IMR-90 (cell line): ENCODE results near the gene TRPV3. TPM values are rescaled to one million over a fixed set of nuclear protein-coding genes. Genes with fewer than 3 reads are reported as not detected.

Experiments
- ATAC-seq: fragments of 200-7000 bp; cut with Tn5 transposase; 2 replicates; pipeline ENCODE4 v1.9.1; 2020; ENCODE audit warnings: low read depth, mild to moderate bottlenecking, moderate library complexity
- BruUV-seq: library from RNA; stranded (reverse); fragments of 400-500 nt; replicated peaks from 2 replicates; lab custom pipeline; 2021; lab: Mats Ljungman, UMichigan
- CTCF ChIA-PET: fragments of 300-600 bp; formaldehyde crosslinking; extraction: SDS; loops from one replicate; lab custom pipeline; 2021; ENCODE audit warnings: antibody characterized with exemption; lab: Yijun Ruan, JAX
- POLR2A ChIA-PET: fragments of 300-600 bp; sonication (Branson Sonifier 250); formaldehyde crosslinking; loops from one replicate; lab custom pipeline; 2022; ENCODE audit warnings: antibody characterized with exemption; ENCODE audit not compliant: unreplicated experiment; lab: Charles Lee
- DNase-seq: peaks from one replicate; pipeline ENCODE4 v3.0.0; 2013
- H2AFZ ChIP-seq: replicated peaks from 2 replicates; pipeline ENCODE3; 2013; ENCODE audit warnings: low read length, mild to moderate bottlenecking; ENCODE audit not compliant: poor library complexity
- H2AK5ac ChIP-seq: 2 replicates; pipeline ENCODE4 v1.6.1; 2013; ENCODE audit warnings: low read depth, low read length, inconsistent platforms
- H2AK9ac ChIP-seq: replicated peaks from 2 replicates; pipeline ENCODE3; 2013; ENCODE audit warnings: mild to moderate bottlenecking, low read depth, low read length, moderate library complexity; ENCODE audit not compliant: poor library complexity
- H2BK120ac ChIP-seq: 2 replicates; pipeline ENCODE4 v1.6.1; 2013; ENCODE audit warnings: low read depth, low read length, inconsistent platforms
- H2BK15ac ChIP-seq: 3 replicates; pipeline ENCODE4 v1.6.1; 2013; ENCODE audit warnings: low read depth, low read length, inconsistent platforms
- H2BK20ac ChIP-seq: 2 replicates; pipeline ENCODE4 v1.6.1; 2013; ENCODE audit warnings: low read depth, mild to moderate bottlenecking, inconsistent platforms, low read length, moderate library complexity
- H2BK5ac ChIP-seq: 2 replicates; pipeline ENCODE4 v1.6.1; 2013; ENCODE audit warnings: mild to moderate bottlenecking, low read depth, low read length, inconsistent platforms; ENCODE audit not compliant: poor library complexity, severe bottlenecking
- H3K14ac ChIP-seq: replicated peaks from 2 replicates; pipeline ENCODE4 v1.6.1; 2013; ENCODE audit warnings: low read depth, low read length, inconsistent platforms
- H3K18ac ChIP-seq: 2 replicates; pipeline ENCODE4 v1.6.1; 2013; ENCODE audit warnings: low read depth, low read length, control low read depth
- H3K23ac ChIP-seq: 2 replicates; pipeline ENCODE4 v1.6.1; 2013; ENCODE audit warnings: low read depth, low read length, inconsistent platforms
- H3K27ac ChIP-seq: 2 replicates; pipeline ENCODE4 v1.5.1; 2013; ENCODE audit warnings: mild to moderate bottlenecking, control low read depth, low read length; ENCODE audit not compliant: insufficient read depth
- H3K27me3 ChIP-seq: 2 replicates; pipeline ENCODE4 v1.6.1; 2013; ENCODE audit warnings: low read length; ENCODE audit not compliant: control insufficient read depth, insufficient read depth
- H3K36me3 ChIP-seq: 2 replicates; pipeline ENCODE4 v1.6.1; 2013; ENCODE audit warnings: low read length, mixed read lengths; ENCODE audit not compliant: control insufficient read depth, insufficient read depth
- H3K4ac ChIP-seq: 2 replicates; pipeline ENCODE4 v1.6.1; 2013; ENCODE audit warnings: low read depth, low read length, inconsistent platforms
- H3K4me1 ChIP-seq: 2 replicates; pipeline ENCODE4 v1.6.1; 2013; ENCODE audit warnings: low read length, mixed read lengths; ENCODE audit not compliant: control insufficient read depth, insufficient read depth
- H3K4me2 ChIP-seq: 2 replicates; pipeline ENCODE4 v1.6.1; 2013; ENCODE audit warnings: low read depth, mild to moderate bottlenecking, control low read depth, low read length, moderate library complexity
- H3K4me3 ChIP-seq: 2 replicates; pipeline ENCODE4 v1.5.1; 2013; ENCODE audit warnings: low read depth, mild to moderate bottlenecking, control low read depth, low read length, moderate library complexity; ENCODE audit not compliant: insufficient read depth
- H3K56ac ChIP-seq: 2 replicates; pipeline ENCODE4 v1.6.1; 2013; ENCODE audit warnings: low read length, inconsistent platforms; ENCODE audit not compliant: insufficient read depth; ENCODE audit errors: extremely low read depth
- H3K79me1 ChIP-seq, 2 experiments: 2 replicates each; pipeline ENCODE4 v1.6.1; 2013; ENCODE audit warnings: low read length in 2 of 2, inconsistent platforms in 1 of 2, low read depth in 1 of 2
- H3K9ac ChIP-seq: 2 replicates; pipeline ENCODE4 v1.6.1; 2013; ENCODE audit warnings: low read depth, low read length, control low read depth
- H3K9me1 ChIP-seq: 2 replicates; pipeline ENCODE4 v1.6.1; 2013; ENCODE audit warnings: low read length, inconsistent platforms; ENCODE audit not compliant: insufficient read depth
- H3K9me3 ChIP-seq: 2 replicates; pipeline ENCODE4 v1.6.1; 2013; ENCODE audit warnings: low read length; ENCODE audit not compliant: control insufficient read depth, insufficient read depth
- H4K20me1 ChIP-seq: 2 replicates; pipeline ENCODE4 v1.6.1; 2013; ENCODE audit warnings: low read length, inconsistent platforms; ENCODE audit not compliant: insufficient read depth
- H4K5ac ChIP-seq: 2 replicates; pipeline ENCODE4 v1.6.1; 2013; ENCODE audit warnings: mild to moderate bottlenecking, low read depth, low read length, control low read depth
- H4K8ac ChIP-seq, 2 experiments: 2 replicates each; pipeline ENCODE4 v1.6.1; 2013; ENCODE audit warnings: low read depth in 2 of 2, low read length in 2 of 2, control low read depth in 1 of 2, inconsistent platforms in 1 of 2
- H4K91ac ChIP-seq: 2 replicates; pipeline ENCODE4 v1.6.1; 2013; ENCODE audit warnings: low read depth, low read length, inconsistent platforms; ENCODE audit not compliant: insufficient read depth
- BHLHE40 ChIP-seq: fragments of 150-350 bp; IDR thresholded peaks from 2 replicates; pipeline ENCODE4 v1.6.1; 2016; ENCODE audit warnings: mild to moderate bottlenecking, low read depth, low read length
- CEBPB ChIP-seq: IDR thresholded peaks from 2 replicates; pipeline ENCODE4 v1.6.1; 2012; ENCODE audit warnings: low read depth, low read length, improper control_type of control experiment
- CTCF ChIP-seq: conservative IDR thresholded peaks from 2 replicates; pipeline ENCODE4 v1.5.1; 2012; ENCODE audit warnings: mild to moderate bottlenecking, low read depth, low read length, improper control_type of control experiment
- ELK1 ChIP-seq: fragments of 150-350 bp; IDR thresholded peaks from 2 replicates; pipeline ENCODE4 v1.6.1; 2016; ENCODE audit warnings: low read depth, mild to moderate bottlenecking, low read length, moderate library complexity, borderline replicate concordance
- FOS ChIP-seq: fragments of 150-350 bp; IDR thresholded peaks from 2 replicates; pipeline ENCODE4 v1.6.1; 2016; ENCODE audit warnings: low read depth, low read length
- MAFK ChIP-seq: IDR thresholded peaks from 2 replicates; pipeline ENCODE4 v1.6.1; 2012; ENCODE audit warnings: low read depth, low read length, improper control_type of control experiment
- MAZ ChIP-seq: IDR thresholded peaks from 2 replicates; pipeline ENCODE4 v1.6.1; 2012; ENCODE audit warnings: low read depth, mild to moderate bottlenecking, low read length, improper control_type of control experiment, moderate library complexity, borderline replicate concordance
- MXI1 ChIP-seq: IDR thresholded peaks from 2 replicates; pipeline ENCODE4 v1.6.1; 2012; ENCODE audit warnings: low read depth, mild to moderate bottlenecking, low read length, moderate library complexity, borderline replicate concordance
- NFE2L2 ChIP-seq: fragments of 150-350 bp; IDR thresholded peaks from 2 replicates; pipeline ENCODE4 v1.6.1; 2016; ENCODE audit warnings: low read depth, mild to moderate bottlenecking, low read length
- POLR2A ChIP-seq: IDR thresholded peaks from 2 replicates; pipeline ENCODE4 v1.6.1; 2012; ENCODE audit warnings: mild to moderate bottlenecking, low read depth, low read length
- RAD21 ChIP-seq: IDR thresholded peaks from 2 replicates; pipeline ENCODE4 v1.6.1; 2012; ENCODE audit warnings: low read length, improper control_type of control experiment
- RCOR1 ChIP-seq: IDR thresholded peaks from 2 replicates; pipeline ENCODE4 v1.6.1; 2012; ENCODE audit warnings: mild to moderate bottlenecking, low read length, improper control_type of control experiment; ENCODE audit not compliant: insufficient replicate concordance
- RFX5 ChIP-seq: IDR thresholded peaks from 2 replicates; pipeline ENCODE4 v1.8.0; 2012; ENCODE audit warnings: low read depth, mild to moderate bottlenecking, low read length, moderate library complexity
- WGBS, 2 experiments: methylation state at CpG; one replicate each; pipeline versions ENCODE4 v1.1.5 to v1.1.7; 2013; ENCODE audit warnings: missing lambda C conversion rate in 2 of 2; ENCODE audit not compliant: insufficient read length in 1 of 2; ENCODE audit errors: extremely low coverage in 2 of 2; 5-methylcytosine and 5-hydroxymethylcytosine counted together
- dilution Hi-C: fragments of 300-500 bp; cut with HindIII; formaldehyde crosslinking; loops from one replicate; pipeline ENCODE4 v1.14.3; 2018; ENCODE audit warnings: low sequenced_read_pairs; ENCODE audit not compliant: unreplicated experiment
- in situ Hi-C: fragments of 300-500 bp; cut with MboI; formaldehyde crosslinking; loops from 3 replicates; pipeline ENCODE4 v1.14.3; 2019; ENCODE audit warnings: low sequenced_read_pairs, inconsistent platforms, mixed read lengths
- intact Hi-C: fragments of 100-400 bp; cut with micrococcal nuclease; formaldehyde crosslinking; loops from 2 replicates; pipeline ENCODE4 v1.10.0; 2022
- polyA plus RNA-seq, 3 experiments: library from polyadenylated mRNA; depleted of rRNA; stranded (reverse); fragments of >200 nt; gene quantifications; 2 replicates each; pipeline ENCODE4 v1.2.3, GENCODE V29; 2012; ENCODE audit warnings: low replicate concordance in 1 of 3
- total RNA-seq: library from RNA; depleted of rRNA; stranded (reverse); fragments of >200 nt; gene quantifications from 2 replicates; pipeline ENCODE4 v1.2.3, GENCODE V29; 2012
- TF ChIP-seq, protein P1 (sequence below): fragments of 150-350 bp; IDR thresholded peaks from 2 replicates; pipeline ENCODE4 v1.6.1; 2017; ENCODE audit warnings: mild to moderate bottlenecking, antibody characterized with exemption, low read length, low read depth

Gene TRPV3
- total and polyA plus RNA-seq, 2 of the 4 experiments (the other 2 are of a cell fraction): 0.18 to 0.26 TPM

- intact Hi-C loops: no loop called here
Observed at GRCh38 chr17:3531266-3532101, 26.1 kb downstream of the TRPV3 start.

More at GRCh38 chr17:3531266-3532101, 26.1 kb downstream of the TRPV3 start:
- Histone ChIP-seq H2AK9ac (no peak overlapping the region), H3K36me3 (no peaks in the 10 kb centered on the region), H3K18ac (no peak overlapping the region), H3K9ac (no peak overlapping the region), H4K91ac (no peak overlapping the region), H3K9me1 (no peaks in the 10 kb centered on the region), H3K4ac (no peak overlapping the region), H2BK5ac (no peak overlapping the region), H4K5ac (no peak overlapping the region), H4K20me1 (no peaks in the 10 kb centered on the region), H2AK5ac (no peak overlapping the region), H3K27me3 (no peaks in the 10 kb centered on the region), H2BK120ac (no peak overlapping the region), H2BK20ac (no peak overlapping the region), H3K79me1 (no peaks in the 10 kb centered on the region), H2AFZ (no peak overlapping the region), H3K23ac (no peak overlapping the region), H3K4me3 (no peak overlapping the region), H3K9me3 (no peaks in the 10 kb centered on the region), H3K4me2 (no peak overlapping the region), H3K14ac (no peak overlapping the region), H3K4me1 (peaks cover under 1% of the 10 kb centered on the region; the same call in 1 of the 2 replicates), H3K56ac (no peak overlapping the region), H2BK15ac (no peak overlapping the region), H3K27ac (no peak overlapping the region), H4K8ac (no peak overlapping the region)
- TF ChIP-seq MXI1: no peak
- TF ChIP-seq ELK1: no peak
- TF ChIP-seq BHLHE40: no peak
- no peak for TF ChIP-seq CTCF
- no peak for TF ChIP-seq MAZ
- TF ChIP-seq NFE2L2: no peak
- no peak for TF ChIP-seq RAD21
- no peak for TF ChIP-seq RCOR1
- TF ChIP-seq MAFK: no peak
- no peak for TF ChIP-seq RFX5
- TF ChIP-seq FOS: no peak
- no peak for TF ChIP-seq CEBPB
- no peak for TF ChIP-seq POLR2A
- TF ChIP-seq, protein P1, sequence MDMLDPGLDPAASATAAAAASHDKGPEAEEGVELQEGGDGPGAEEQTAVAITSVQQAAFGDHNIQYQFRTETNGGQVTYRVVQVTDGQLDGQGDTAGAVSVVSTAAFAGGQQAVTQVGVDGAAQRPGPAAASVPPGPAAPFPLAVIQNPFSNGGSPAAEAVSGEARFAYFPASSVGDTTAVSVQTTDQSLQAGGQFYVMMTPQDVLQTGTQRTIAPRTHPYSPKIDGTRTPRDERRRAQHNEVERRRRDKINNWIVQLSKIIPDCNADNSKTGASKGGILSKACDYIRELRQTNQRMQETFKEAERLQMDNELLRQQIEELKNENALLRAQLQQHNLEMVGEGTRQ: no peak
- CTCF ChIA-PET: no interaction called here
- BruUV-seq: no TSS peak
- dilution Hi-C loops (no loop called here), in situ Hi-C loops (no loop called here)
- 48% methylated on average over 7 of the region's 21 CpGs; no CpG with 5 or more reads in 1 of the 2 experiments for WGBS, 2 experiments
- no peak for DNase-seq
- ATAC-seq: no peak
- POLR2A ChIA-PET: no interaction called here
